NOMO-1 treated with dmso at 0.1 percent for 144 hours (cell line): Measurements from ENCODE around the gene ZNG1F.
"Not testable (repeated sequence)": the region's sequence is repeated elsewhere in the genome, so short reads cannot be mapped to it uniquely, and the experiment has no call there.

Experiments
- DNase-seq: peaks from one replicate; lab custom pipeline; 2025; ENCODE audit not compliant: unreplicated experiment; lab: John Stamatoyannopoulos, UW

The ZNG1F gene

GRCh38 chr9:41123812-41124211, 65.3 kb downstream of the ZNG1F start:
- DNase-seq: not testable (repeated sequence)

- DNase-seq: not testable (repeated sequence)
These were observed 65.7 kb downstream of the ZNG1F start for GRCh38 chr9:41123396-41123795.

- DNase-seq: not testable (repeated sequence)
These were observed 68.4 kb downstream of the ZNG1F start for GRCh38 chr9:41120696-41121095.

GRCh38 chr9:41119719-41120118, 69.4 kb downstream of the ZNG1F start:
- DNase-seq: not testable (repeated sequence)

GRCh38 chr9:41119311-41119710, 69.8 kb downstream of the ZNG1F start:
- DNase-seq: not testable (repeated sequence)

- not testable (repeated sequence) for DNase-seq
These were observed 75.8 kb downstream of the ZNG1F start for GRCh38 chr9:41113348-41113747.

- DNase-seq: not testable (repeated sequence)
These were observed 77.7 kb downstream of the ZNG1F start for GRCh38 chr9:41111414-41111813.

- not testable (repeated sequence) for DNase-seq
These were observed 78.2 kb downstream of the ZNG1F start for GRCh38 chr9:41110913-41111312.

- not testable (repeated sequence) for DNase-seq
These were observed 79.9 kb downstream of the ZNG1F start for GRCh38 chr9:41109253-41109652.

- DNase-seq: not testable (repeated sequence)
These were observed 80.3 kb downstream of the ZNG1F start for GRCh38 chr9:41108816-41109215.

GRCh38 chr9:41106472-41107116, 82.5 kb downstream of the ZNG1F start:
- DNase-seq: not testable (repeated sequence)

- not testable (repeated sequence) for DNase-seq
These were observed 83.4 kb downstream of the ZNG1F start for GRCh38 chr9:41105557-41106253.

- not testable (repeated sequence) for DNase-seq
These were observed 84.6 kb downstream of the ZNG1F start for GRCh38 chr9:41104542-41104941.

GRCh38 chr9:41100508-41100907, 88.6 kb downstream of the ZNG1F start:
- DNase-seq: not testable (repeated sequence)

GRCh38 chr9:41098759-41099158, 90.4 kb downstream of the ZNG1F start:
- DNase-seq: not testable (repeated sequence)

- not testable (repeated sequence) for DNase-seq
These were observed 94.1 kb downstream of the ZNG1F start for GRCh38 chr9:41095060-41095459.

GRCh38 chr9:41094010-41094773, 94.9 kb downstream of the ZNG1F start:
- DNase-seq: not testable (repeated sequence)

GRCh38 chr9:41090922-41091321, 98.2 kb downstream of the ZNG1F start:
- DNase-seq: not testable (repeated sequence)

- not testable (repeated sequence) for DNase-seq
These were observed 98.7 kb downstream of the ZNG1F start for GRCh38 chr9:41090386-41090785.

- DNase-seq: not testable (repeated sequence)
These were observed 100.6 kb downstream of the ZNG1F start for GRCh38 chr9:41088450-41089059.

GRCh38 chr9:41087929-41088328, 101.2 kb downstream of the ZNG1F start:
- DNase-seq: not testable (repeated sequence)
